ENCODE measurements around the gene PLCG1.

Gene PLCG1

DNA sequence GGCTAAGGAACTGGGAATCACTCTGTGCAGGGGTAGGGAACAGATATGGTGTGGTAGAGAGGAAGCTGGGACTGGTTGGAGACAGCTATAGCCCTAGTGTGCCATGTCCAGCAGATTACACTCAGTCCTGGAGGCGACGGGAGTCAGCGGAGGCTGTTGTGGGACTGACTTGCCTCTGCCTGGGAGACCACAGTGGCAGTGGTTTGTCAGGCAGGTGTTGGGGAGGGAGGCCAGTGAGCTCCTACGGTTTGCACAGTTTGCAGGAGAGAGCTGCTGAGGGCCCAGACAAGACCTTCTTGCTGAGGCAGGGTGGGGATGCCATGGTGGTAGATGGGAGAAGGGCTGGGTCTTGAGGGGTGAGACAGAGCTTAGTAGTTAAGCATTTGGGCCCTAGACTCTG lies 4.9 kb downstream of the PLCG1 start:
- DNase-seq (ENCODE audit: low read depth): no peak

DNA sequence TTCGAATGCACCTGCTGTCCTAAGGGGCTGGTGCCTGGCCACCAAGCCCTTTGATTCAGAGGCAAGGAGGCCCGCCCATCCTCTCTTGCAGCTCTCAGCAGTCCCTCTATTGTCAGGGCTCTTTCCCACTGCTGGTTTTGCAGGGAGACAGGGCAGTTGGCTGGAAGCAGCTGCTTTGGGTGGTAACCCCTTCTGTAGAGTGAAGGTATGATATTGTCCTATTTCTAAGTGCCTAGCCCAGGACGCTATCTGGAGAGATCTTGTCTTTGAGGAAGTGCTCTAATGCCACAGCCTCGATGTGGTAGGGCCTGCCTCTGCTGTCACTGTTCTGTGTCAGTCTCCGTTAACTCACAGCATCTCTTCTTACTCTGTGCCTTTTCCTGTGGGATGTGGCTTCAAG lies 5.6 kb downstream of the PLCG1 start:
- DNase-seq (ENCODE audit: low read depth): no peak

DNA sequence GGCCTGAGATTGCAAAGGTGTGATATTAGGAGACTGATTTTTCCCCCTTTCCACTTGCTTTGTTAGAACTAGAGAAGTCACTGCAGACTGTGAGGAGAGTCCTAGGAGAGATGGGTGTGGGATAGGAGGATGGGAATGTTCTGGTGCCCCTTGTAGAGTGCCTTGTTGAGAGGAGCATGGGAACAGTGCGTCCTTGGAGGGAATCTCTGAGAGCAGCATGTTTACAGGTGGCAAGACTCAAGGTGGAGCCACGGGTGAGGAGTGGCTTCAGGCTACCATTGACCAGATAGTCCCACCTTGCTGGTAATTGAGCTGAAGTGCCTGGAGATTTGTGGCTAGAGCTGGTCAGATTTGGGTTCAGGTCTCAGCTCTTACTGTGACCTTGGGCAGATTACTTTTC lies 6.0 kb downstream of the PLCG1 start:
- no peak for DNase-seq (ENCODE audit: low read depth)

DNA sequence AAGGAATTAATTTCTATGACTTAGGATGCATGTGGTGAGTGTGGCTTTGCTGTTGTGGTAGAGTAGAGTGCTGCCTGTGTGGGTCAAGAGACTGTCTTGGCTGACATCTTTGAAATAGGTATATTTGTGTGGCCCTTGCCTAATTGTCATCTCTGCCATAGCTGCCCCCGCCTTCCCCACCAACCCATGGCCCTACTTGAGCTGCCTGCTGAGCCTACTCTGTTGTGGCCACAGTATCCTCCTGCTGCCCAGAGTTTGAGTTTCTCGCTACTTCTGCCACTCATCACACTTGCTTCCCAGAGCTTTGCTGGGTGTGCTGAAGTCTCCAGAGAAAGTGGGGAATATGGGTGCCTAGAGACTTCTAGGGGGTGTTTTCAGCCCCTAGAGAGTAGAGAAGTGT lies 8.0 kb downstream of the PLCG1 start:
- no peak for DNase-seq (ENCODE audit: low read depth)

DNA sequence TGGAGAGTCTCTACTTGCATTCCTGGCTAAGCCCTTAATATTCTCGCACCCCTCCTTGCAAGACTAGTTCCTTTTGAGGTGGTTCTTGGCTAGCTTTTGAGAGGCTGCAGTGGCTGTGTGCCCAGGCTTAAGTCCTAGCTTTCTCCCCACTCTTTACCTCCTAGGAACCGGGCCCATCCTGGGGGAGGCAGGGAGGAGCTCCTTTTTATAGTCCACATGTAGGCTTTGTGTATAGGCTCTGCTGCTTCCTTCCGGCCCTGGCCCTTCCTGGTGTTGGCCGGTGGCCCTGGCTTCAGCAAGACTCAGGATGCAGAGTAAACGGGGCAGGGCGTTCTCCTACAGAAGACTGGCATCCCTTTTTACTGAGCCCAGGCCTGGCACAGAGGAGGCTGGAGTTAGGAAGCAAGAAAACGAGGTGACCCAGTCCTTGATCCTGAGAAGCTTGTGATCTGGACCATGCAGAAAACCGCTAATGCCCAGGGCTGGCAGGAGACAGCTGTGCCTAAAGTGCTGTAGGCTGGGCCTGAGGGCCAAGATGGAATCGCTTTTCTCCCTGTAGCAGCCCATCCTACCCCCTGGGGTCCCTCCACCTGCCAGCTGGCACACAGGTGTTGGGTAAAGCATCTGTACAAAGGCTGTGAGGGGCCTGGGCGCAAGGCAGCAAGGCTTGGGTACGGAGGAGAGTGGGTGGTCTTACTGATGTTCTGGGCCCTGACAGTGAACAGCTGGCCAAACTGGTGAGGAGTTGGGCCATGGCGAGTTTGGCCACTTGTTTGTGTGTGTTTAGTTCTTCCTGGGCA lies 8.7 kb downstream of the PLCG1 start:
- DNase-seq (ENCODE audit: low read depth): no peak

DNA sequence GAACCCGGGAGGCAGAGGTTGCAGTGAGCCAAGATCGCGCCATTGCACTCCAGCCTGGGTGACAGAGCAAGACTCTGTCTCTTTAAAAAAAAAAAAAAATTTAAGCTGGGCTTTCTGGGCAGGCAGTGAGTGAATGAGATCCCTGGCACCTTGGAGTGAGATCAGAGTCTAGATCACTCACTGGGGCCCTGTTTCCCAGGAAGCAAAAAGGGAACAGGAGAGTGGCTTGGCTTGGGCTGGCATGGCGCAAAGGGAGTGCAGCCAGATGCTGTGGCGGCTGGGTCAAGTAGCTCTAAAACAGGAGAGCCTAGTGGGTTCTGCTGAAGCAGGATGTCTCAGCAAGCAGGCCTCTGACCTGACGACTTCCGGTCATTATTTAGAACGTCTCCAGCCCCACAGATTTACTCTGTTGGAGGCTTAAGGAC lies 10.4 kb downstream of the PLCG1 start:
- no peak for DNase-seq (ENCODE audit: low read depth)

DNA sequence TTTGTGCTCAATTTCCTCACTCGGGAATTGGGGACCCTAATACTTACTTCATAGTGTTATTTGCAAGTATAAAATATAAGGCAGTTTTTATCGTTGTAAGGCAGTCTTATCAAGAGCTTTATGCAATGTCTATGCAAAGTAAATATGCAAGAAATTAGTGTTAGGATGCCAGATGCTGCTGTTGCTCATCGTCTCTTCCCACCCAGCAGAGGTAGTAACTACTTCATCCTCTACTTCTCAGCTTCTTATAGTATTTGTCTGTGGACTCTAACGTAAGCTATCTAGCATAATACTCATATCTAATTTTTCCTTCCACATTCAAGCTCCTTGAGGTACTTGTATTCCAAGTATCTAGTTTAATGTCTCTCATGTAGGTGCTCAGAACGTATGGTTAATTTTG lies 11.6 kb downstream of the PLCG1 start:
- no peak for DNase-seq (ENCODE audit: low read depth)

DNA sequence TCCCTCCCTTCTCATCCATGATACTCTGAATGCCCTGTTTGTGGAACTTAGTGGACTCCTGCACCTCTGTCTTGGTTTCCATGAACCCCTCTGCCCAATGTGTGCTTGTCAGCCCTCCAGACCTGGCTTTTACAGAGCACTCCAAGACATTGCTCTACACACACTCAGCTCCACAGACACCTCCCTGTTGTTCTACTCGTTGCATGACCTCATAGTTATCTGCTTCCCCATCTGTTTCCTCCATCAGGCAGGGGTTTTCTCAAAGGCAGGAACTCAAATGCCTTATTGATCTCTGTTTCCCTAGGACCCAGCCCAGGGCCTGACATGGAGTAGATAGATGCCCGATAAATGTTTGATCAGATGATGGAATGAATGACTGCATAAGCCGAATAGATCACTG lies 13.3 kb downstream of the PLCG1 start:
- DNase-seq (ENCODE audit: low read depth): no peak

DNA sequence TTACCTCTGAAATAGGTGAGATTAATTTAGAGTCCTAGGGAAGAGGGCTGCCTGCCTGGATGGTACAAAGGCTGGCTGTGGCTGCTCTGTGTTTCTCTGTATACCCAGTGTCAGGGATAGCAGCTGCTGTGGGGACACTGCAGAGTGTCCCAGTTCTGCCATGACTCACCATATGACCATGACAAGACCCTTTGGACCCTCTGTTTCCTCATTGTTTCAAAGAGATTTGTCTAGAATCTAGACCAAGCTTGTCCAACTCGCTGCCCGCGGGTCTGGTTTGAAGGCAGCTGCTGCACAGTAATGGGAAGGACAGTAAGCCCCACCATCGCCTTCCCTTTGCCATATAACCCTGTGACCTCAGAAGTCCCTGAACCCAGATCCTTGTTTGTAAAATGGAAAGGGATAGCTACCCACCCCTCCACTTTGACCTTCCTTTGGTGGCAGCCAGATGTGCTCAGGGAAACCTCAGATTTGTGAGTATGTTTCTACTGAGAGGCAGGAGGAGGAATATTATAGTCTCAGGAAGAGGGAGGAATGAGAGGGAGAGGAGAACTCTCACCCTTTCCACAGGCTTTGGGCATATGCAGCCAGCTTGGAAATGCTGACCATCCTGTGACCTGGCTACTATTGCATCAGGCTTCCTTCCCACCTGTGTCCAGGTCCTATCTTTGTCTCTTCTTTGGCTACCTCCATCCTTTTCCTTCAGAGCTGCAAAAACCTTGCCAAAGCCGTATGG lies 14.0 kb downstream of the PLCG1 start:
- no peak for DNase-seq (ENCODE audit: low read depth)

DNA sequence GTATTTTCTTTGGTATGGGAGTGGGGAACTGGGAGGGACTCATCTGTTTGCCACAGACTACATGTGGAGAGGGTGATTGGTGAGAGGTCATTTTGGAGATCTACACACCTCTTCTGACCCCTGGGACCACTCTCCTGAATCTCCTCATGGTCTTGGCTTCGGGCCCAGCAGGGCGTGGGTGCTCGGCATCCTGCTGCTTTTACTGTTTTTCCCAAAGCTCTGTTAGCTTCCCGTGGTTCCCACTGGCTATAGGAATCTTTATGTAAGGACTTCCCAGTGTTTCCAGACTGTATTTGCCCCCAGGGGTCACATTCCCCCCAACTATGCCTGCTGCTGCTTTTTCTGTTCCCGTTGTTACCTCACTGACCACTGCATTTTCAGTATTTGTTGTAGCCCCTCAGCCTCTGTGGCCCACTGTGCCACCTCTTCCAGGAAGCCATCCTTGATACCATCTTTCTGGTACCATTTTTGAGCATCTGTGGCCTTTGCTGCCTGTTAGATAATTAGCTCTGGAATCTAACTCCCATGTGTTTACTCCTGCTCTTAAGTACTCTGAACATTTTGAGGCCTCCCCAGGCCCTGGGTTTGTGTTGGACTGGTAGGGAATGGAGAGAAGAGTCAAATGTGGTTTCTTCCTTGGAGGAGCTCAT lies 14.9 kb downstream of the PLCG1 start:
- DNase-seq (ENCODE audit: low read depth): no peak

DNA sequence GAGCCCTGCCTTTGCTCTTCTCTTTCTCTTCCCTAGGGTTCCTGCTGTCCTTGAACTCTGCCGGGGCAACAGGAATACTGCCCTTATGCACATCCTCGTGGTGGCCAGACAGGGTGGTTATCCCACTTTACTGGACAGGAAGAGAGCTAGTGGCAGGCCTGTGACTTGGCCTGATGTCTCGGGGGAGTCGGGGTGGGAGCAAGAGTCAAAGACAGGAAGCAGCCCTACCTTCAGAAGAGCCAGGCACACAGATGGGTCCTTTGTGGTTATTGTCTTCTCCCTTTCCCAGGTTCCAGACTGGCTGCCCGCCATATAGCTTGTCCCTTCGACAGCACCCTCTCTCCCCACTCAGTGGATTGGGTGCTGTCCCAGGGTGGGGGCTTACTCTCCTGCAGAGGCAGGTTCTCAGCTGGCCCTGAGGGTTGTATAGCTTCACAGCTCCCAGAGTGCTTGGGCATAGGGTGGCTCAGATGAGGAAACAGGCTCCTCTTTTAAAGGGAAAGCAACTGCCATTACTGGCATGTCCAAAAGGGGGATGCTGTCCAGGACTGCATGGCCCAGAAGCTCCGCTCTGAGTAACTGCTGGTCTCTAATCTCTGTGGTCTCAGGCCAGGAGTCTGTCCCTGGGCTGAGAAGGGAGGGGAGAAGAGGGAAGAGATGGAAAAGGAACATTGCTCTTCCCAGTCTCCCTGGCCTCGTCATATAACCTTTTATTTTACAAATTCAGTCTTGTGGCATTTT lies 17.3 kb downstream of the PLCG1 start:
- no peak for DNase-seq (ENCODE audit: low read depth)

DNA sequence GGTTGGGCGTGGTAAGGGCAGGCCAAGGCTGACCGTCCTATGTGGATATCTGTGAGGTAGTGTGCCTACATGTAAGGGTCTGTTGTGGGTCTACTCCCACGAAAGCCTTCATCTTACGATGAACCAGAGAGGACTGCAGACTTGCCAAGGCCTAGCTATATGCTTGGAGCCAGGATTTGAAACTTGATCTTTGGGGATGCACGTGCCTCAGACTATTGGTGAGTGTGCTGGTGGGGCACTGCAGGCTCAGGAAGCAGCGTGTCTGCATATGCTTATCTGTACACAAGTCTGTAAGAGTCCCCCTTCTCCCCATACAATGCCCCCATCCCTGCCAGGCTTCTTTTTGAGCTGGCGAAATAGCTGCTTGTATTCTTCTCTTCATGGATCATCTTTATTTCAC lies 17.9 kb downstream of the PLCG1 start:
- DNase-seq (ENCODE audit: low read depth): no peak

DNA sequence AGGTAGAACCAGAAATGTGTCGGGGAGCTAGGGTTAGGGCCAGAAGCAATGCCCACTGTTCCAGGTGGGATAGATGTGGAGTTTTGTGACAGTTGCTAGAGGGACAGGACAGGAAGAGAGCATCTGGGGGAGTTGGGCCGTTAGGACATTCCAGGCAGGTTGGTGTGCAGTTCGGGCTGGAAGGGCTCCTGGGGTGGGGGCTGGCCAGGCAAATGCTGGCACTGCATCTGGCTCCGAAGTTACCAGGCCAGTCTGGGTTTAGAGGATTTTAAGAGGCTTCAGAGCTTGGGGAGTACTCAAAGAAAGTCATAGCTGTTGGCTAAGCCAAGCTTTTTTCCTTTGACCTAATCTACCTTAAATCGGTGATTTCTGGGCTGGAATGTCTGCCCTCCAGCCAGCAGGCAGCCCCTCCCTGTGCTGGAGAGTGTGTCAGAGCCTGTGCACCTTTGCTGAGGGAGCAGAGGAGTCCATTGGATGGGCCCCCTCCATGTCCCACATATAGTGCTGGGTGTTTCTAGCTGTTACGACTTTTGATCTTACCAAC lies 20.8 kb downstream of the PLCG1 start:
- no peak for DNase-seq (ENCODE audit: low read depth)

DNA sequence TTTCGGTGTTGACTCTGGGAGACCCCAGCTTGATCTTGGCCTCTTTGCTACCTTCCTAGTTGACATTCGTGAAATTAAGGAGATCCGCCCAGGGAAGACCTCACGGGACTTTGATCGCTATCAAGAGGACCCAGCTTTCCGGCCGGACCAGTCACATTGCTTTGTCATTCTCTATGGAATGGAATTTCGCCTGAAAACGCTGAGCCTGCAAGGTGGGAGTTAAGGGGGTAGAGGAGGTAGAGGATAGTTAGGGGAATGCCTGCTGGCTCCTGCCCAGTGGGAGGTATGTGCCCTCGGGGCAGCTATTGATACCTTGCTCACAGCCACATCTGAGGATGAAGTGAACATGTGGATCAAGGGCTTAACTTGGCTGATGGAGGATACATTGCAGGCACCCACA lies 22.2 kb downstream of the PLCG1 start:
- no peak for DNase-seq (ENCODE audit: low read depth)

DNA sequence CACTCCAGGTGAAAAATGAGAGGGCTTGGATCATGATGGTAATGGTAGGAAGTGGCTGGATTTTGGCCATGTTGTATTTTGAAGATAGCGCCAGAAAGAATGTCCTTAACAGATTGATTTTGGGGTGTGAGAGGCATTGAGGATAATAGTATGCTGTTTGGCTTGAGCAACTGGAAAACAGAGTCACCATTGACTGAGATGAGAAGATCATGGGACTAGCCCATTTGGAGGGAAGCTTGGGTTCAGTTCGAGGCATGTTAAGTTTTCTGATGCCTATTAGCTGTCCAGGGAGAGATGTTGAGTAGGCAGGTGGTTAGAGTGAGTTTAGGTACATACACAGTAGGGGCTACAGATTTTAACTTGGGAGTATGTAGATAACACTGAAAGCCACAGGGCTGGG lies 23.3 kb downstream of the PLCG1 start:
- no peak for DNase-seq (ENCODE audit: low read depth)

DNA sequence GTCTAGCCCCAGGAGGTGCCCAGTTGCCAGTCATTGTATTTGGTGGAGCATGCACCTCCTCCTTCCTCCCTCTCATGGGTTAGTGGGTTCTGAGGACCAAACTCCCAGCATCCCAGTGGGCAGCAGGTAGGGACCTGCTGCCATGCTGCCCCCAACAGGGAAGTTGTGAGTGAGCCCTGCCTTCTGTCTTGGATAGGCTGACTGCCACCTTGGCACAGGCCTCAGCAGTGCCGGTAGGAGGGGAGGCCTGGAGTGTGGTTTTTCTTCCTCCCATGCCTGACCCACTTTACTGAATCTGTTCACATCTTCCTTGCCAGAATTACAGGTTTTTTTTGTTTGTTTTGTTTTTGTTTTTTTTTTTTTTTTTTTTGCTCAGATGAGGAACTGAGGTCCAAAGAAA lies 24.5 kb downstream of the PLCG1 start:
- no peak for DNase-seq (ENCODE audit: low read depth)

DNA sequence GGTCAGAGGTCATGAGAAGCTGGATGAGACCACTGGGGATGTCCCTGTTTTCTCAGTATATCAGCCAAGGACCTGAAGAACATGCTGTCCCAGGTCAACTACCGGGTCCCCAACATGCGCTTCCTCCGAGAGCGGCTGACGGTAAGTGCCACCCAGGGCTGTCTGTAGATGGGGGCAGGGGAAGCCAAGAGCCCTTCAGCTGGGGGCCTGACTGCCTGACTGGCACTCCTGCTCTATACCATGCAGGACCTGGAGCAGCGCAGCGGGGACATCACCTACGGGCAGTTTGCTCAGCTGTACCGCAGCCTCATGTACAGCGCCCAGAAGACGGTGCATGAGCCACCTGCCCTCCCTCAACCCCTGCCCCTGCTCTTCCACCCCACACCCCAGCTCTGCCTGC lies 25.1 kb downstream of the PLCG1 start:
- no peak for DNase-seq (ENCODE audit: low read depth)

DNA sequence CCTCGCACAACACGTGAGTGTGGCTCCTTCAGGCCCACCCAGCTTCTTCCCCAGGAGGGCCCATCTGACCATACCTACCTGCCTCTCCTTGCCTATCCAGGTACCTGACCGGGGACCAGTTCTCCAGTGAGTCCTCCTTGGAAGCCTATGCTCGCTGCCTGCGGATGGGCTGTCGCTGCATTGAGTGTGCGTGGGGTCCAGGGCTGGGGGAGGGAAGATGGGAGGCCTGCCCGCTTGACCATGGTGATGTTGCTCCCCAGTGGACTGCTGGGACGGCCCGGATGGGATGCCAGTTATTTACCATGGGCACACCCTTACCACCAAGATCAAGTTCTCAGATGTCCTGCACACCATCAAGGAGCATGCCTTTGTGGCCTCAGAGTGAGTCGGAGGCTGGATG lies 26.5 kb downstream of the PLCG1 start:
- no peak for DNase-seq (ENCODE audit: low read depth)

DNA sequence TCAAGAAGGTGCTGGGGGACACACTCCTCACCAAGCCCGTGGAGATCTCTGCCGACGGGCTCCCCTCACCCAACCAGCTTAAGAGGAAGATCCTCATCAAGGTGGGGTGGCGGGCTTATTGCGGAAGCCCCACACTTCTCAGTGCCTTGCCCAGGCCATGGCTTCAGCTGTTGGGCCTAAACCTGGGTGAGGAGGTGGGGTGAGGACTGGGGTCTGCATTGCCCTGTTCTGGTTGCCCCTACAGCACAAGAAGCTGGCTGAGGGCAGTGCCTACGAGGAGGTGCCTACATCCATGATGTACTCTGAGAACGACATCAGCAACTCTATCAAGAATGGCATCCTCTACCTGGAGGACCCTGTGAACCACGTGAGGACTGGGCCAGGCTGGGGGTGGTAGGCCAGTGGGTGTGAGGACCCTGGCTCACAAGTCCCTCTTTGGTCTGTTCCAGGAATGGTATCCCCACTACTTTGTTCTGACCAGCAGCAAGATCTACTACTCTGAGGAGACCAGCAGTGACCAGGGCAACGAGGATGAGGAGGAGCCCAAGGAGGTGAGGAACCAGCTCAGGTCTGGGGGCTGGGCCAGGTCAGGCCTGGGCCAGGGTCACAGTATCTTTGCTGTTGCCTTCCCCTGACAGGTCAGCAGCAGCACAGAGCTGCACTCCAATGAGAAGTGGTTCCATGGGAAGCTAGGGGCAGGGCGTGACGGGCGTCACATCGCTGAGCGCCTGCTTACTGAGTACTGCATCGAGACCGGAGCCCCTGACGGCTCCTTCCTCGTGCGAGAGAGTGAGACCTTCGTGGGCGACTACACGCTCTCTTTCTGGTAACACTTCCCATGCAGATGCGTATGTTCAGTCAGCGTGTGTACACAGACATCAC lies 27.9 kb downstream of the PLCG1 start:
- no peak for DNase-seq (ENCODE audit: low read depth)

DNA sequence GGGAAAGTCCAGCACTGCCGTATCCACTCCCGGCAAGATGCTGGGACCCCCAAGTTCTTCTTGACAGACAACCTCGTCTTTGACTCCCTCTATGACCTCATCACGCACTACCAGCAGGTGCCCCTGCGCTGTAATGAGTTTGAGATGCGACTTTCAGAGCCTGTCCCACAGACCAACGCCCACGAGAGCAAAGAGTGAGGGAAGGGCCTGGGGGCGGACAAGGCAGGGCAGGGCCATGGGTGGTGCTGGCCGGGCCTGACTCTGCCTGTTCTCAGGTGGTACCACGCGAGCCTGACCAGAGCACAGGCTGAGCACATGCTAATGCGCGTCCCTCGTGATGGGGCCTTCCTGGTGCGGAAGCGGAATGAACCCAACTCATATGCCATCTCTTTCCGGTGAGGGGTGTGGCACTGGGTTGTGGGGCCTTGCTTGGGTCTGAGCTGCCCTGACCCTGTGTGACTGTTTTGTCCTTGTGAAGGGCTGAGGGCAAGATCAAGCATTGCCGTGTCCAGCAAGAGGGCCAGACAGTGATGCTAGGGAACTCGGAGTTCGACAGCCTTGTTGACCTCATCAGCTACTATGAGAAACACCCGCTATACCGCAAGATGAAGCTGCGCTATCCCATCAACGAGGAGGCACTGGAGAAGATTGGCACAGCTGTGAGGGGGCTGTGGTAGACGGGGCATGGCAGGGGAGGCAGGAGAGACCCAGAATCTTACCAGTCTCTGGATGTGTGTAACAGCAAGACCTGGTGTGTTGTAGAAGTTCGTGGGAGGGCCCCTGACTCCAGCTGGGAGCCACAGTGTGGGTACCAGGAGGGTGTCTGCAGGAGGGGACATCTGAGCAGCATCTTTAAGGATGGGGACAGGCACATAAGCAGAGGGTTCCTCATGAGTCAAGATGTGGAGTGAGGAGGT lies 29.1 kb downstream of the PLCG1 start:
- no peak for DNase-seq (ENCODE audit: low read depth)
